Measurements from ENCODE around the gene SH2D6.
"Not testable (repeated sequence)": the region's sequence is repeated elsewhere in the genome, so short reads cannot be mapped to it uniquely, and the experiment has no call there.

Gene SH2D6

DNA sequence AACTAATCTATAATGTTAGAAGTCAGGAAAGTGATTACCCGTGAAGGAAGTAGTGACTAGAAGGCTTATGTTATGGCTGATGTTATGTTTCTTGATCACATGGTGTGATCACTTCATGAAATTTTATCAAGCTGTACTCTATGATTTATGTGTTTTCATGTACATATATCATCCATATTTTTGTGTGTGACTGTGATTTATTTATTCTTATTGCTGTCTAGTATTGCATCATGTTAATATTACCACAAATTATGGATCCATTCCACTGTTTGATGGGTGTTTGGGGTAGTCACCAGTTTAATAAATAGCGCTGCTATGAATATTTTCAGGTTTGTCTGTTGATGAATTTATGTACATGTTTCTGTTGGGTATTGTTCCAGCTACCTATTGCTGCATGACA, 59.4 kb downstream of the SH2D6 start:
- no peak for DNase-seq (ENCODE audit: low spot score)
- TF ChIP-seq CTCF (IDR thresholded peaks at IDR 0.05; ENCODE audit: extremely low read depth, missing control alignments), result no peak

DNA sequence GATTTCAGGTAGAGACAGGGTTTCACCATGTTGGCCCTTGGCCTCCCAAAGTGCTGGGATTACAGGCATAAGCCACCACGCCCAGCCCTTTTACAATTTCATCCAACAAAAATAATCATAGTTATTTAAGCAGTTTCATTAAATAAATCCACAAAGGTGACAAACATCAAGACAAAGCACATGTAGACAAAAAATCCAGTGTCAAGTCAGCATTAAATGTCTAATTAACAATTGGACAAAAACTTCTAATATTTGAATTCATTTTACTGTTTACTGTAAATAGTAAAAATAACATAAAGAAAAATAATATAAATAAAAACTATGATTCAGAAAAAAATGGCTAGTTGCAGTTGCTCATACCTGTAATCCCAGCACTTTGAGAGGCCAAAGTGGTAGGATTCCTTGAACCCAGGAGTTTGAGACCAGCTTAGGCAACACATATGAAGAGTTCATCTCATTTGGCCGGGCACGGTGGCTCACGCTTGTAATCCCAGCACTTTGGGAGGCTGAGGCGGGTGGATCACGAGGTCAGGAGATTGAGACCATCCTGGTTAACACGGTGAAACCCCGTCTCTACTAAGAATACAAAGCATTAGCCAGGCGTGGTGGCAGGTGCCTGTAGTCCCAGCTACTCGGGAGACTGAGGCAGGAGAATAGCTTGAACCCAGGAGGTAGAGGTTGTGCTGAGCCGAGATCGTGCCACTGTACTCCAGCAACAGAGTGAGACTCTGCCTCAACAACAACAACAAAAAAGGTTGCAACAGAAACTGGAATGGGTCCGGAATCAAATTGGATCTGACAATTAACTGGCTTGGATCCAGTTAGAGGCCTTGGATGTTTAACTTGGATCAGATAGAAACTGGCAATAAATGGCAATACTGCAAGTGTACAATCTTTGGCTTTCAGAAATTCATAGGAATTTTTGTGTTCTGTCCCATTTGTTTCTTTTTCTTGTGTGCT, 63.6 kb downstream of the SH2D6 start:
- no peak for DNase-seq (ENCODE audit: low spot score)

GRCh38 chr2:85484615-85485014, 66.1 kb downstream of the SH2D6 start:
- DNase-seq (ENCODE audit: low spot score), result not testable (repeated sequence)

More for the DNA sequence above, 63.6 kb downstream of the SH2D6 start:
- TF ChIP-seq CTCF (IDR thresholded peaks at IDR 0.05; ENCODE audit: extremely low read depth, missing control alignments), result no peak

DNA sequence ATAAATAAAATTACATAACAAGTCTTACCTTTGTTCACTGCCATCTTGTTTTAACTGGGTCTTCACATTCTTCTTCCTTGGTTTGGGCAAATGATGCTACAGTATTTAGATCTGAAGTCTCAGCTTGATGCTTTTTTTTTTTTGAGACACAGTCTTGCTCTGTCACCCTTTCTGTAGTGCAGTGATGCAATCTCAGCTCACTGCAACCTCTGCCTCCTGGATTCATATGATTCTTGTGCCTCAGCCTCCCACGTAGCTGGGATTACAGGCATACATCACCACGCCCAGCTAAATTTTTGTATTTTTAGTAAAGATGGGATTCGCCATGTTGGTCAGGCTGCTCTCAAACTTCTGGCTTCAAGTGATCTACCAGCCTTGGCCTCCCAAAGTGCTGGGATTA, 67.3 kb downstream of the SH2D6 start:
- DNase-seq (ENCODE audit: low spot score), result no peak
- no peak for TF ChIP-seq CTCF (IDR thresholded peaks at IDR 0.05; ENCODE audit: extremely low read depth, missing control alignments)
